H1 (cell line): ENCODE results near the gene PATJ.

Experiments used
- BRCA1 ChIP-seq: IDR thresholded peaks from 2 replicates; pipeline ENCODE4 v1.6.1; 2012; ENCODE audit warnings: low read depth, low read length, improper control_type of control experiment
- CREB1 ChIP-seq: IDR thresholded peaks from 2 replicates; pipeline ENCODE4 v1.6.1; 2012; ENCODE audit warnings: inconsistent platforms
- CTCF ChIP-seq, 3 experiments: IDR thresholded peaks; 1 replicate in 2 of 3; 2 replicates in 1 of 3; pipeline versions ENCODE4 v1.5.1 to v1.6.1; 2011; ENCODE audit warnings: low read length in 3 of 3, mild to moderate bottlenecking in 3 of 3, inconsistent platforms in 2 of 3, low read depth in 1 of 3, moderate library complexity in 1 of 3; ENCODE audit not compliant: insufficient read depth in 1 of 3; ENCODE audit errors: control extremely low read depth in 1 of 3
- E2F6 ChIP-seq: IDR thresholded peaks from 2 replicates; pipeline ENCODE4 v1.6.1; 2012; ENCODE audit warnings: inconsistent platforms
- EP300 ChIP-seq, 2 experiments: IDR thresholded peaks; 1 replicate in 1 of 2; 2 replicates in 1 of 2; pipeline ENCODE4 v1.6.1; 2011 to 2012; ENCODE audit warnings: low read depth in 2 of 2, low read length in 2 of 2, mild to moderate bottlenecking in 2 of 2, borderline replicate concordance in 1 of 2, inconsistent platforms in 1 of 2, moderate library complexity in 1 of 2
- EZH2 ChIP-seq: fragments of 200-600 bp; sonication (generic); IDR thresholded peaks from 2 replicates; pipeline ENCODE4 v1.7.1; 2012; ENCODE audit warnings: low read depth, mild to moderate bottlenecking, moderate library complexity, low read length, inconsistent platforms; ENCODE audit not compliant: severe bottlenecking
- PHF8 ChIP-seq: fragments of 200-600 bp; sonication (generic); conservative IDR thresholded peaks from 2 replicates; pipeline ENCODE4 v1.7.1; 2012; ENCODE audit warnings: low read depth, mild to moderate bottlenecking, inconsistent platforms, low read length, moderate library complexity
- POLR2A ChIP-seq, 2 experiments: IDR thresholded peaks; 1 replicate in 1 of 2; 2 replicates in 1 of 2; pipeline ENCODE4 v1.6.1; 2011; ENCODE audit warnings: low read depth in 2 of 2, low read length in 2 of 2, mild to moderate bottlenecking in 2 of 2; ENCODE audit errors: control extremely low read depth in 1 of 2
- POLR2AphosphoS5 ChIP-seq: IDR thresholded peaks from 2 replicates; pipeline ENCODE4 v1.6.1; 2011; ENCODE audit warnings: low read depth, low read length
- RXRA ChIP-seq: IDR thresholded peaks from 2 replicates; pipeline ENCODE4 v1.6.1; 2011; ENCODE audit warnings: low read depth, mild to moderate bottlenecking, low read length, moderate library complexity; ENCODE audit not compliant: insufficient read depth
- TAF1 ChIP-seq: IDR thresholded peaks from 2 replicates; pipeline ENCODE4 v1.6.1; 2011; ENCODE audit warnings: mild to moderate bottlenecking, low read depth, low read length
- TCF12 ChIP-seq: IDR thresholded peaks from 2 replicates; pipeline ENCODE4 v1.6.1; 2011; ENCODE audit warnings: low read depth, mild to moderate bottlenecking, low read length
- YY1 ChIP-seq: IDR thresholded peaks from 2 replicates; pipeline ENCODE4 v1.6.1; 2011; ENCODE audit warnings: low read depth, mild to moderate bottlenecking, low read length
- ZNF274 ChIP-seq: IDR thresholded peaks from 2 replicates; pipeline ENCODE4 v1.7.0; 2012; ENCODE audit warnings: low read length, borderline replicate concordance; ENCODE audit errors: extremely low read depth

- TF ChIP-seq CTCF (IDR thresholded peaks at IDR 0.05; ENCODE audit: control extremely low read depth in 1 of 3, insufficient read depth in 1 of 3, low read depth in 1 of 3, low read length in 3 of 3) (no peak), TCF12 (no peak), RXRA (no peak), POLR2A (IDR thresholded peaks at IDR 0.05; ENCODE audit: control extremely low read depth in 1 of 2, low read depth in 2 of 2, low read length in 2 of 2) (no peak), POLR2AphosphoS5 (no peak), CREB1 (no peak), YY1 (no peak), TAF1 (no peak), E2F6 (no peak), PHF8 (no peak), ZNF274 (no peak), BRCA1 (no peak), EP300 (IDR thresholded peaks at IDR 0.05; ENCODE audit: borderline replicate concordance in 1 of 2, low read depth in 2 of 2, low read length in 2 of 2) (no peak), EZH2 (no peak)
Observed at GRCh38 chr1:62011006-62011405, 268.7 kb downstream of the PATJ start.
